HEK293 (cell line): ENCODE data around the gene SETD3.
A peak's percentile ranks its signal among the peaks of the same experiment; 100 is the strongest.

Experiments
- CTCF ChIA-PET: fragments of 350-600 bp; formaldehyde crosslinking; extraction: SDS; loops from one replicate; lab custom pipeline; 2021; ENCODE audit warnings: antibody characterized with exemption; lab: Yijun Ruan, JAX
- POLR2A ChIA-PET: fragments of 300-600 bp; formaldehyde crosslinking; extraction: SDS; loops from one replicate; lab custom pipeline; 2020; ENCODE audit warnings: antibody characterized with exemption, inconsistent platforms; lab: Yijun Ruan, JAX
- H3K27ac ChIP-seq: fragments of 200-500 bp; sonication (Bioruptor generic); 2 replicates; pipeline ENCODE4 v1.5.1; 2014; ENCODE audit warnings: low read depth, low read length, control low read depth, inconsistent platforms; ENCODE audit errors: extremely low read depth
- H3K36me3 ChIP-seq, 2 experiments: fragments of 200-500 bp in 1 of 2; sonication (Bioruptor generic) in 1 of 2; 1 replicate in 1 of 2; 2 replicates in 1 of 2; pipeline ENCODE4 v1.5.1; 2014 to 2017; ENCODE audit warnings: inconsistent platforms in 2 of 2, low read length in 2 of 2; ENCODE audit not compliant: control insufficient read depth in 2 of 2, insufficient read depth in 1 of 2
- H3K4me1 ChIP-seq: fragments of 200-500 bp; sonication (Bioruptor generic); 2 replicates; pipeline ENCODE4 v1.5.1; 2014; ENCODE audit warnings: mild to moderate bottlenecking, low read length, inconsistent platforms; ENCODE audit not compliant: control insufficient read depth, insufficient read depth
- H3K4me3 ChIP-seq: 2 replicates; pipeline ENCODE4 v1.5.1; 2011; ENCODE audit warnings: low read depth, mild to moderate bottlenecking, control low read depth, low read length, moderate library complexity
- H3K9me3 ChIP-seq: fragments of 200-500 bp; sonication (Bioruptor generic); 2 replicates; pipeline ENCODE4 v1.5.1; 2014; ENCODE audit warnings: low read depth, low read length, inconsistent platforms; ENCODE audit not compliant: control insufficient read depth, insufficient read depth
- EGR2 ChIP-seq: fragments of 450-650 bp; formaldehyde crosslinking; IDR thresholded peaks from 2 replicates; pipeline ENCODE4 v1.5.1; 2016; ENCODE audit warnings: low read depth, missing biosample characterization, missing genetic modification characterization
- KLF7 ChIP-seq: fragments of 450-650 bp; formaldehyde crosslinking; IDR thresholded peaks from 2 replicates; pipeline ENCODE4 v1.5.1; 2016; ENCODE audit warnings: missing biosample characterization, missing genetic modification characterization, borderline replicate concordance
- PRDM1 ChIP-seq: fragments of 450-650 bp; formaldehyde crosslinking; IDR thresholded peaks from 2 replicates; pipeline ENCODE4; 2016; ENCODE audit warnings: missing biosample characterization, missing genetic modification characterization
- ZFHX2 ChIP-seq: fragments of 450-650 bp; formaldehyde crosslinking; conservative IDR thresholded peaks from 2 replicates; pipeline ENCODE4 v1.5.1; 2016; ENCODE audit warnings: missing biosample characterization, missing genetic modification characterization
- ZFP41 ChIP-seq: fragments of 450-650 bp; formaldehyde crosslinking; IDR thresholded peaks from 2 replicates; pipeline ENCODE4 v1.5.1; 2016; ENCODE audit warnings: missing biosample characterization, missing genetic modification characterization, borderline replicate concordance
- ZNF10 ChIP-seq: fragments of 450-650 bp; formaldehyde crosslinking; IDR thresholded peaks from 2 replicates; pipeline ENCODE4 v1.5.1; 2017; ENCODE audit warnings: missing biosample characterization, missing genetic modification characterization
- ZNF114 ChIP-seq: fragments of 450-650 bp; formaldehyde crosslinking; IDR thresholded peaks from 2 replicates; pipeline ENCODE4 v1.5.0; 2017; ENCODE audit warnings: missing biosample characterization, missing genetic modification characterization
- ZNF140 ChIP-seq: fragments of 450-650 bp; formaldehyde crosslinking; IDR thresholded peaks from 2 replicates; pipeline ENCODE4 v1.5.1; 2016; ENCODE audit warnings: missing biosample characterization, missing genetic modification characterization
- ZNF2 ChIP-seq: fragments of 450-650 bp; formaldehyde crosslinking; IDR thresholded peaks from 2 replicates; pipeline ENCODE4 v1.5.1; 2016; ENCODE audit warnings: missing biosample characterization, missing genetic modification characterization
- ZNF214 ChIP-seq: fragments of 450-650 bp; formaldehyde crosslinking; IDR thresholded peaks from 2 replicates; pipeline ENCODE4 v1.5.1; 2017; ENCODE audit warnings: missing biosample characterization, mild to moderate bottlenecking, missing genetic modification characterization, borderline replicate concordance
- ZNF274 ChIP-seq, 2 experiments: fragments of 200-500 bp in 1 of 2; fragments of 450-650 bp in 1 of 2; sonication (Bioruptor generic) in 1 of 2; formaldehyde crosslinking in 1 of 2; IDR thresholded peaks; 2 replicates each; pipeline versions ENCODE4 v1.5.1 to v1.6.1; 2014 to 2016; ENCODE audit warnings: borderline replicate concordance in 1 of 2, inconsistent platforms in 1 of 2, low read length in 1 of 2, missing biosample characterization in 1 of 2, missing genetic modification characterization in 1 of 2
- ZNF292 ChIP-seq: fragments of 450-650 bp; formaldehyde crosslinking; IDR thresholded peaks from 2 replicates; pipeline ENCODE4 v1.5.1; 2016; ENCODE audit warnings: low read depth, missing biosample characterization, missing genetic modification characterization, borderline replicate concordance
- ZNF341 ChIP-seq: fragments of 450-650 bp; formaldehyde crosslinking; IDR thresholded peaks from 2 replicates; pipeline ENCODE4; 2016; ENCODE audit warnings: low read depth, missing biosample characterization, missing genetic modification characterization
- ZNF354C ChIP-seq: fragments of 450-650 bp; formaldehyde crosslinking; IDR thresholded peaks from 2 replicates; pipeline ENCODE4 v1.5.1; 2016; ENCODE audit warnings: missing biosample characterization, missing genetic modification characterization, low read depth, borderline replicate concordance
- ZNF37A ChIP-seq: fragments of 450-650 bp; IDR thresholded peaks from 2 replicates; pipeline ENCODE4 v1.5.1; 2018; ENCODE audit warnings: missing biosample characterization, missing genetic modification characterization
- ZNF747 ChIP-seq: fragments of 450-650 bp; formaldehyde crosslinking; IDR thresholded peaks from 2 replicates; pipeline ENCODE4 v1.5.1; 2016; ENCODE audit warnings: missing biosample characterization, missing genetic modification characterization
- ZNF768 ChIP-seq: fragments of 450-650 bp; formaldehyde crosslinking; IDR thresholded peaks from 2 replicates; pipeline ENCODE4 v1.5.1; 2018; ENCODE audit warnings: missing biosample characterization, mild to moderate bottlenecking, missing genetic modification characterization
- TF ChIP-seq, protein P1 (sequence below): fragments of 450-650 bp; formaldehyde crosslinking; optimal IDR thresholded peaks from 2 replicates; pipeline ENCODE3; 2016; ENCODE audit warnings: missing biosample characterization, mild to moderate bottlenecking, missing genetic modification characterization
- TF ChIP-seq, protein P2 (sequence below): fragments of 450-650 bp; formaldehyde crosslinking; IDR thresholded peaks from 2 replicates; pipeline ENCODE4 v1.5.1; 2016; ENCODE audit warnings: missing biosample characterization, missing genetic modification characterization, borderline replicate concordance
- TF ChIP-seq, protein P3 (sequence below): fragments of 450-650 bp; formaldehyde crosslinking; IDR thresholded peaks from 2 replicates; pipeline ENCODE4 v1.5.1; 2016; ENCODE audit warnings: missing biosample characterization, missing genetic modification characterization

The SETD3 gene

GRCh38 chr14:99413911-99414310 lies 66.7 kb downstream of the SETD3 start:
- Histone ChIP-seq H3K4me1 (peaks cover 2% of the 10 kb centered on the region; the same call in 1 of the 2 replicates), H3K27ac (no peak overlapping the region), H3K4me3 (no peak overlapping the region), H3K36me3 (peaks cover 0 to 12% of the 10 kb centered on the region in 2 experiments; a peak in 1 of 3 replicates), H3K9me3 (no peaks in the 10 kb centered on the region)
- POLR2A ChIA-PET = no interaction called here
- CTCF ChIA-PET = interaction anchor here (1.1 to 8.1 kb wide), 3 partner anchors 21 to 94 kb away, joined by 3 to 175 read pairs (median 10); no protein-coding TSS in a partner anchor
- TF ChIP-seq ZNF341 = no peak
- peak; percentile 56; the same call in 1 of the 2 replicates for TF ChIP-seq PRDM1

- no peak overlapping the region for H3K27ac ChIP-seq
- H3K9me3 ChIP-seq = no peaks in the 10 kb centered on the region
- TF ChIP-seq, protein P1, sequence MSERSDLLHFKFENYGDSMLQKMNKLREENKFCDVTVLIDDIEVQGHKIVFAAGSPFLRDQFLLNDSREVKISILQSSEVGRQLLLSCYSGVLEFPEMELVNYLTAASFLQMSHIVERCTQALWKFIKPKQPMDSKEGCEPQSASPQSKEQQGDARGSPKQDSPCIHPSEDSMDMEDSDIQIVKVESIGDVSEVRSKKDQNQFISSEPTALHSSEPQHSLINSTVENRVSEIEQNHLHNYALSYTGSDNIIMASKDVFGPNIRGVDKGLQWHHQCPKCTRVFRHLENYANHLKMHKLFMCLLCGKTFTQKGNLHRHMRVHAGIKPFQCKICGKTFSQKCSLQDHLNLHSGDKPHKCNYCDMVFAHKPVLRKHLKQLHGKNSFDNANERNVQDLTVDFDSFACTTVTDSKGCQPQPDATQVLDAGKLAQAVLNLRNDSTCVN (tag by site-specific recombination) = no peak
- TF ChIP-seq ZNF214 (tag by site-specific recombination) (no peak), ZNF140 (tag by site-specific recombination) (no peak), ZNF114 (tag by site-specific recombination) (no peak)
- H3K4me3 ChIP-seq = no peak overlapping the region
- peaks cover 0 to 12% of the 10 kb centered on the region in 2 experiments; a peak in 1 of 3 replicates for H3K36me3 ChIP-seq
- POLR2A ChIA-PET = no interaction called here
- CTCF ChIA-PET = interaction anchor here (2.8 to 8.1 kb wide), 2 partner anchors 21 to 93 kb away, joined by 10 to 175 read pairs; no protein-coding TSS in a partner anchor
- peaks cover 2% of the 10 kb centered on the region; the same call in 1 of the 2 replicates for H3K4me1 ChIP-seq
Measured at GRCh38 chr14:99413172-99413571, 67.5 kb downstream of the SETD3 start.

DNA sequence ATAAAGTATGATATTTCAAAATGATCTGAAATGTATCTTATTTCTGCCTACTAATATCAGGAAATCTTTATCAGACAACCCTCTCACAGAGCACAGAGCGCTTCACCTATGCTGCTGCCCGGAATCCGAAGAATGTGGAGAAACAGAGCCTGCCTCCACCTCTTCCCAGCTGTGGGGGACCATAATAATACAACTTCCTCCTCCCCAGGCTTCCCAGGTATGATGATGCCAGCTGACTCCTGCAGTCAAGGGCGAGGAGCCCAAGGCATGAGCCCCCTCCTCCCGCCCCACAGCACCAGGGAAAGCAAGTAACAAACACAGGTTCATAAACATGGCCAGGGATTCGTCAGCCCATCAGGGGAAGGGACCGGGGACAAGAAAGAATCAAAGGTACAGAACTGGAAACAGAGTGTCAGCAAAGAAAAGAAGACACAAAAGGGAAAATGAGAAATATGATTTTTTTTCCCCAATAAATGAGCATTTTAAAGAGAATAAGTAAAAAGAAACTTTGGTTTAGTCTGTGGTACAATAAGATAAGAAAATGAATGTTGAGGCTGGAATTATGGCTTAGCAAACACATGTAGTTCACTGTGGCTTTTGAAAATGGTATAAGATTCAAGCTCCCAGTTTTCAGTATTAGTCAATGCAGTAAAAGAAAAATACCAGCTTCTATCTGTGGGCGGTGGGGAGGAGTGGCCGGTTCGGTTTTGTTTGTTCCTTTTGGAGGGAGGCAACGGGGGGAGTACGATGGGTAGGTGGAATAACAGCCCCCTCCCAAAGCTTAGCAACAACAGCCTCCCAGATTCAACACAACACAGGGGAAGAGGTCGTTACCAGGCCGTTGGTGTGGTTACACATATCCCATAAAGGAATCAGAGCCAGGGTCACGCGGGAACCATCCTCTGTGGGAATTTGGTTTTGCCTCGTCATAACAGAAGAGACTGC lies 68.3 kb downstream of the SETD3 start:
- peaks cover 0 to 14% of the 10 kb centered on the region in 2 experiments; a peak in 1 of 3 replicates for H3K36me3 ChIP-seq
- ChIA-PET CTCF (interaction anchor here (0.5 to 8.1 kb wide), 4 partner anchors 11 to 135 kb away, joined by 3 to 175 read pairs (median 7); no protein-coding TSS in a partner anchor), POLR2A (no interaction called here)
- H3K4me1 ChIP-seq = peaks cover 2% of the 10 kb centered on the region; the same call in 1 of the 2 replicates
- no peak overlapping the region for H3K27ac ChIP-seq
- no peaks in the 10 kb centered on the region for H3K9me3 ChIP-seq
- no peak overlapping the region for H3K4me3 ChIP-seq
- TF ChIP-seq ZFHX2 (tag by site-specific recombination) = peak; percentile 41
- peak; percentile 63 for TF ChIP-seq EGR2 (tag by site-specific recombination)
- TF ChIP-seq, protein P2, sequence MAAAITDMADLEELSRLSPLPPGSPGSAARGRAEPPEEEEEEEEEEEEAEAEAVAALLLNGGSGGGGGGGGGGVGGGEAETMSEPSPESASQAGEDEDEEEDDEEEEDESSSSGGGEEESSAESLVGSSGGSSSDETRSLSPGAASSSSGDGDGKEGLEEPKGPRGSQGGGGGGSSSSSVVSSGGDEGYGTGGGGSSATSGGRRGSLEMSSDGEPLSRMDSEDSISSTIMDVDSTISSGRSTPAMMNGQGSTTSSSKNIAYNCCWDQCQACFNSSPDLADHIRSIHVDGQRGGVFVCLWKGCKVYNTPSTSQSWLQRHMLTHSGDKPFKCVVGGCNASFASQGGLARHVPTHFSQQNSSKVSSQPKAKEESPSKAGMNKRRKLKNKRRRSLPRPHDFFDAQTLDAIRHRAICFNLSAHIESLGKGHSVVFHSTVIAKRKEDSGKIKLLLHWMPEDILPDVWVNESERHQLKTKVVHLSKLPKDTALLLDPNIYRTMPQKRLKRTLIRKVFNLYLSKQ (tag by site-specific recombination) = no peak
- peak; percentile 52; the same call in 1 of the 2 replicates for TF ChIP-seq ZNF341
- no peak for TF ChIP-seq ZNF354C

- no peaks in the 10 kb centered on the region for H3K9me3 ChIP-seq
- no peaks in the 10 kb centered on the region for H3K4me1 ChIP-seq
- no peak overlapping the region for H3K4me3 ChIP-seq
- ChIA-PET CTCF (interaction anchor here (8.1 kb wide), 1 partner anchor 17 kb away, joined by 175 read pairs; no protein-coding TSS in a partner anchor), POLR2A (no interaction called here)
- H3K36me3 ChIP-seq = peaks cover 10 to 30% of the 10 kb centered on the region in 2 experiments; a peak in 2 of 3 replicates
- H3K27ac ChIP-seq = no peak overlapping the region
- TF ChIP-seq ZNF10 (tag by site-specific recombination) (no peak), ZNF292 (tag by site-specific recombination) (no peak), ZFP41 (tag by site-specific recombination) (no peak), ZNF768 (tag by site-specific recombination) (no peak), ZNF37A (tag by site-specific recombination) (no peak), ZNF747 (tag by site-specific recombination) (no peak), ZNF2 (tag by site-specific recombination) (no peak), ZNF274 (IDR thresholded peaks at IDR 0.05; ENCODE audit: low read length) (no peak), ZNF274 (tag by site-specific recombination; IDR thresholded peaks at IDR 0.05; ENCODE audit: borderline replicate concordance) (no peak), KLF7 (tag by site-specific recombination) (no peak)
- TF ChIP-seq, protein P3, sequence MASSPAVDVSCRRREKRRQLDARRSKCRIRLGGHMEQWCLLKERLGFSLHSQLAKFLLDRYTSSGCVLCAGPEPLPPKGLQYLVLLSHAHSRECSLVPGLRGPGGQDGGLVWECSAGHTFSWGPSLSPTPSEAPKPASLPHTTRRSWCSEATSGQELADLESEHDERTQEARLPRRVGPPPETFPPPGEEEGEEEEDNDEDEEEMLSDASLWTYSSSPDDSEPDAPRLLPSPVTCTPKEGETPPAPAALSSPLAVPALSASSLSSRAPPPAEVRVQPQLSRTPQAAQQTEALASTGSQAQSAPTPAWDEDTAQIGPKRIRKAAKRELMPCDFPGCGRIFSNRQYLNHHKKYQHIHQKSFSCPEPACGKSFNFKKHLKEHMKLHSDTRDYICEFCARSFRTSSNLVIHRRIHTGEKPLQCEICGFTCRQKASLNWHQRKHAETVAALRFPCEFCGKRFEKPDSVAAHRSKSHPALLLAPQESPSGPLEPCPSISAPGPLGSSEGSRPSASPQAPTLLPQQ (tag by site-specific recombination) = no peak
Measured at GRCh38 chr14:99410019-99410418, 70.6 kb downstream of the SETD3 start.
